ENCODE measurements around the gene NR2F1-AS1.
A peak's percentile ranks its signal among the peaks of the same experiment; 100 is the strongest.
"Not testable (repeated sequence)": the region's sequence is repeated elsewhere in the genome, so short reads cannot be mapped to it uniquely, and the experiment has no call there.

NR2F1-AS1 gene

GRCh38 chr5:93572101-93572607 lies 8.9 kb downstream of the NR2F1-AS1 start:
- H3K4me1 ChIP-seq (ENCODE audit: insufficient read depth, low read length): peaks cover 38% of the 10 kb centered on the region; the same call in 1 of the 2 replicates
- H3K27me3 ChIP-seq (ENCODE audit: insufficient read depth, low read length): peaks cover 100% of the 10 kb centered on the region
- no peaks in the 10 kb centered on the region for H3K36me3 ChIP-seq (ENCODE audit: insufficient read depth, low read length)
- H3K9me3 ChIP-seq (ENCODE audit: insufficient read depth, low read depth, low read length): no peaks in the 10 kb centered on the region
- no peak overlapping the region for H3K27ac ChIP-seq (ENCODE audit: low read depth, low read length)
- WGBS: 2% methylated on average over 40 of the region's 40 CpGs
- H3K4me3 ChIP-seq (ENCODE audit: low read length): peak overlapping the region; percentile 43
- no peak overlapping the region for H3K9ac ChIP-seq (ENCODE audit: low read depth, low read length)

- Histone ChIP-seq H3K4me1 (ENCODE audit: insufficient read depth, low read length) (peaks cover 34% of the 10 kb centered on the region; the same call in 1 of the 2 replicates), H3K9me3 (ENCODE audit: insufficient read depth, low read depth, low read length) (no peaks in the 10 kb centered on the region), H3K9ac (ENCODE audit: low read depth, low read length) (no peak overlapping the region), H3K27ac (ENCODE audit: low read depth, low read length) (no peak overlapping the region), H3K36me3 (ENCODE audit: insufficient read depth, low read length) (no peaks in the 10 kb centered on the region), H3K27me3 (ENCODE audit: insufficient read depth, low read length) (peaks cover 100% of the 10 kb centered on the region), H3K4me3 (ENCODE audit: low read length) (peak overlapping the region; percentile 49)
- 2% methylated on average over 32 of the region's 32 CpGs for WGBS
Measured at GRCh38 chr5:93571114-93571949, 9.7 kb downstream of the NR2F1-AS1 start.

GRCh38 chr5:93570294-93571113 lies 10.5 kb downstream of the NR2F1-AS1 start:
- Histone ChIP-seq H3K36me3 (ENCODE audit: insufficient read depth, low read length) (no peaks in the 10 kb centered on the region), H3K27me3 (ENCODE audit: insufficient read depth, low read length) (peaks cover 94% of the 10 kb centered on the region), H3K9ac (ENCODE audit: low read depth, low read length) (peak overlapping the region; percentile 48; the same call in 1 of the 2 replicates), H3K27ac (ENCODE audit: low read depth, low read length) (no peak overlapping the region), H3K4me3 (ENCODE audit: low read length) (peak overlapping the region; percentile 49), H3K9me3 (ENCODE audit: insufficient read depth, low read depth, low read length) (no peaks in the 10 kb centered on the region), H3K4me1 (ENCODE audit: insufficient read depth, low read length) (peaks cover 30% of the 10 kb centered on the region; the same call in 1 of the 2 replicates)
- 2% methylated on average over 70 of the region's 70 CpGs for WGBS

- peak overlapping the region; percentile 49 for H3K4me3 ChIP-seq (ENCODE audit: low read length)
Measured at GRCh38 chr5:93569300-93570160, 11.5 kb downstream of the NR2F1-AS1 start.

GRCh38 chr5:93567424-93567823 lies 13.6 kb downstream of the NR2F1-AS1 start:
- Histone ChIP-seq H3K4me1 (ENCODE audit: insufficient read depth, low read length) (peaks cover 13% of the 10 kb centered on the region; the same call in 1 of the 2 replicates), H3K9me3 (ENCODE audit: insufficient read depth, low read depth, low read length) (no peaks in the 10 kb centered on the region), H3K9ac (ENCODE audit: low read depth, low read length) (no peak overlapping the region), H3K27ac (ENCODE audit: low read depth, low read length) (no peak overlapping the region), H3K36me3 (ENCODE audit: insufficient read depth, low read length) (no peaks in the 10 kb centered on the region), H3K27me3 (ENCODE audit: insufficient read depth, low read length) (peaks cover 64% of the 10 kb centered on the region), H3K4me3 (ENCODE audit: low read length) (no peak overlapping the region)
- 81% methylated on average over 1 of the region's 1 CpG for WGBS

More at GRCh38 chr5:93569300-93570160, 11.5 kb downstream of the NR2F1-AS1 start:
- H3K9ac ChIP-seq (ENCODE audit: low read depth, low read length): no peak overlapping the region
- peaks cover 85% of the 10 kb centered on the region for H3K27me3 ChIP-seq (ENCODE audit: insufficient read depth, low read length)
- no peaks in the 10 kb centered on the region for H3K9me3 ChIP-seq (ENCODE audit: insufficient read depth, low read depth, low read length)
- H3K36me3 ChIP-seq (ENCODE audit: insufficient read depth, low read length): no peaks in the 10 kb centered on the region
- WGBS: 24% methylated on average over 13 of the region's 13 CpGs
- H3K4me1 ChIP-seq (ENCODE audit: insufficient read depth, low read length): peaks cover 28% of the 10 kb centered on the region; the same call in 1 of the 2 replicates
- no peak overlapping the region for H3K27ac ChIP-seq (ENCODE audit: low read depth, low read length)

- no peak overlapping the region for H3K4me3 ChIP-seq (ENCODE audit: low read length)
- H3K27me3 ChIP-seq (ENCODE audit: insufficient read depth, low read length): peaks cover 50% of the 10 kb centered on the region
- no peaks in the 10 kb centered on the region for H3K36me3 ChIP-seq (ENCODE audit: insufficient read depth, low read length)
- H3K4me1 ChIP-seq (ENCODE audit: insufficient read depth, low read length): peaks cover 12% of the 10 kb centered on the region; the same call in 1 of the 2 replicates
- H3K9me3 ChIP-seq (ENCODE audit: insufficient read depth, low read depth, low read length): no peaks in the 10 kb centered on the region
- no peak overlapping the region for H3K9ac ChIP-seq (ENCODE audit: low read depth, low read length)
- no peak overlapping the region for H3K27ac ChIP-seq (ENCODE audit: low read depth, low read length)
Measured at GRCh38 chr5:93566091-93566490, 14.9 kb downstream of the NR2F1-AS1 start.

- Histone ChIP-seq H3K27ac (ENCODE audit: low read depth, low read length) (no peak overlapping the region), H3K36me3 (ENCODE audit: insufficient read depth, low read length) (no peaks in the 10 kb centered on the region)
- no CpG with 5 or more reads among the region's 2 CpGs for WGBS
Measured at GRCh38 chr5:93557021-93557604, 23.9 kb downstream of the NR2F1-AS1 start.

GRCh38 chr5:93549594-93549993 lies 31.4 kb downstream of the NR2F1-AS1 start:
- not testable (repeated sequence) for H3K27ac ChIP-seq (ENCODE audit: low read depth, low read length)
- WGBS: 98% methylated on average over 3 of the region's 3 CpGs

More at GRCh38 chr5:93557021-93557604, 23.9 kb downstream of the NR2F1-AS1 start:
- Histone ChIP-seq H3K9ac (ENCODE audit: low read depth, low read length) (no peak overlapping the region), H3K4me1 (ENCODE audit: insufficient read depth, low read length) (no peaks in the 10 kb centered on the region), H3K4me3 (ENCODE audit: low read length) (no peak overlapping the region), H3K27me3 (ENCODE audit: insufficient read depth, low read length) (no peaks in the 10 kb centered on the region), H3K9me3 (ENCODE audit: insufficient read depth, low read depth, low read length) (no peaks in the 10 kb centered on the region)

GRCh38 chr5:93545872-93546271 lies 35.1 kb downstream of the NR2F1-AS1 start:
- Histone ChIP-seq H3K27me3 (ENCODE audit: insufficient read depth, low read length) (no peaks in the 10 kb centered on the region), H3K9ac (ENCODE audit: low read depth, low read length) (no peak overlapping the region), H3K4me3 (ENCODE audit: low read length) (no peak overlapping the region), H3K9me3 (ENCODE audit: insufficient read depth, low read depth, low read length) (no peaks in the 10 kb centered on the region), H3K27ac (ENCODE audit: low read depth, low read length) (no peak overlapping the region), H3K36me3 (ENCODE audit: insufficient read depth, low read length) (no peaks in the 10 kb centered on the region), H3K4me1 (ENCODE audit: insufficient read depth, low read length) (no peaks in the 10 kb centered on the region)
- 89% methylated on average over 2 of the region's 4 CpGs for WGBS

More at GRCh38 chr5:93549594-93549993, 31.4 kb downstream of the NR2F1-AS1 start:
- not testable (repeated sequence) for H3K4me3 ChIP-seq (ENCODE audit: low read length); H3K27me3 ChIP-seq (ENCODE audit: insufficient read depth, low read length); H3K9me3 ChIP-seq (ENCODE audit: insufficient read depth, low read depth, low read length); H3K4me1 ChIP-seq (ENCODE audit: insufficient read depth, low read length); H3K36me3 ChIP-seq (ENCODE audit: insufficient read depth, low read length); H3K9ac ChIP-seq (ENCODE audit: low read depth, low read length)

GRCh38 chr5:93532370-93532769 lies 48.6 kb downstream of the NR2F1-AS1 start:
- no peak overlapping the region for H3K4me3 ChIP-seq (ENCODE audit: low read length)
- H3K9me3 ChIP-seq (ENCODE audit: insufficient read depth, low read depth, low read length): no peaks in the 10 kb centered on the region
- WGBS: 85% methylated on average over 4 of the region's 4 CpGs
- H3K9ac ChIP-seq (ENCODE audit: low read depth, low read length): no peak overlapping the region
- H3K4me1 ChIP-seq (ENCODE audit: insufficient read depth, low read length): no peaks in the 10 kb centered on the region
- H3K36me3 ChIP-seq (ENCODE audit: insufficient read depth, low read length): no peaks in the 10 kb centered on the region
- H3K27ac ChIP-seq (ENCODE audit: low read depth, low read length): no peak overlapping the region
- no peaks in the 10 kb centered on the region for H3K27me3 ChIP-seq (ENCODE audit: insufficient read depth, low read length)

Measured in HUES64 (cell line).